Skin of body (tissue), 2 donors: ENCODE data around the gene AP2A1. TPM values are rescaled to one million over a fixed set of nuclear protein-coding genes. Genes with fewer than 3 reads are reported as not detected.
"Not testable (repeated sequence)": the region's sequence is repeated elsewhere in the genome, so short reads cannot be mapped to it uniquely, and the experiment has no call there.

Experiments
- DNase-seq: peaks from one replicate; lab custom pipeline; 2025; lab: John Stamatoyannopoulos, UW
- total RNA-seq: library from RNA; depleted of rRNA; stranded (reverse); fragments of >200 nt; gene quantifications from one replicate; pipeline ENCODE4 v1.2.3, GENCODE V29; 2014

The AP2A1 gene
- total RNA-seq = 31.4 TPM

DNA sequence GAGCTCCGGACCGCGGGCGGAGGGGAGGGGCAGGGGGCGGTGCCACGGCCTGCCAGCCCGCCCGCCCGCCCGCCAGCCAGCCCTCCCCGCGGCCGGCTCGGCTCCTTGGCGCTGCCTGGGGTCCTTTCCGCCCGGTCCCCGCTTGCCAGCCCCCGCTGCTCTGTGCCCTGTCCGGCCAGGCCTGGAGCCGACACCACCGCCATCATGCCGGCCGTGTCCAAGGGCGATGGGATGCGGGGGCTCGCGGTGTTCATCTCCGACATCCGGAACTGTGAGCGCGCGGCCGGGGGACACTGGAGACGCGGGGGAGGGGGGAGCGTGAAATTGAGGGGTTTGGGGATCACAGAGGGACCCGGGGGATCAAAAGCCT, at the start of gene AP2A1:
Gene AP2A1, plus strand, starts transcription at position 72 of the 370 bp plus-strand sequence. Its CDS starts 133 bp downstream, at position 205.
- DNase-seq = no peak

DNA sequence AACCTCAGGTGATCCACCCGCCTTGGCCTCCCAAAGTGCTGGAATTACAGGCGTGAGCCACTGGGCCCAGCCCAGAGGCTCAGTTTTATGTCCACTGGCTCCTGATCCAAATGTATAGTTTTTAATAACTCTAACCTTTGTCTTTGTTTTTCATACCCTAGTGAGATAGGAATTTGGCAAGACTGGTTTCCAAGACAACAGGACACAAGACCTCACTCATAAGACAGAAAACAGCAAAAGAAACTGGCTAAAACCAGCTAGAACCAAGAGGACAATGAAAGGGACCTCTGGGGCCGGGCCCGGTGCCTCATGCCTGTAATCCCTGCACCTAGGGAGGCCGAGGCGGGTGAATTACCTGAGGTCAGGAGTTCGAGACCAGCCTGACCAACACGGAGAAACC, 48.3 kb upstream of the AP2A1 start:
- DNase-seq = no peak

DNA sequence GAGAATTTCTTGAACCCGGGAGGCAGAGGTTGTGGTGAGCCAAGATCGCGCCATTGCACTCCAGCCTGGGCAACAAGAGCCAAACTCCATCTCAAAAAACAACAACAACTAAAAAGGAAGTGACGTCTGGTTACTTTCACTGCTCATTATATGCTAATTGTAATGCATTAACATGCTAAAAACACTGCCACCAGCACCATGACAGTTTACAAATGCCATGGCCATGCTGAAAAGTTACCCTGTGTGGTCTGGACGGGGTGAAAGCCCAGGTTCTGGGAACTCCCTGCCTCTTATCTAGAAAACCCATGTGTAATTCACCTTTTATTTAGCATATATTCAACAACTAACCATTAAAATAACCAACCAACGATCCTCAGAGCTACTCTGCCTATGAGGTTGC, 47.8 kb upstream of the AP2A1 start:
- no peak for DNase-seq

DNA sequence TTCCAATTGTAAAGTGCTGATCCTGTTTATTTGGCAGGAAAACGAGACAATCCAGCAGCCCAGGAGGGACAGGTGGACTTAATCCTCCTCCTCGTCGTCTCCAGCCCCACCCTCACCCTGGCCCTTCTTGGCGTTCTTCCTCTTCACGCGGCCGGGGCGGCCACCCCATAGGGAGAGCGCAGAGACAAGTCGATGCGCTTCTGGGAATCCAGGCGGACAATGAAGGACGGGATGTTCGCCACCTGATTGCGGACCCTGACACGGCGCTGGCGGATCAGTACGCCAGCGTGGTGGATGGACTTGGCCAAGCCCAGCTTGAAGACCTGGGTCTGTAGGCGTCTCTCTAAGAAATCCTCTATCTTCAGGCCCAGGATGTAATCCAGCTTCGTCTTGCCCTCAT, 47.4 kb upstream of the AP2A1 start:
- DNase-seq = not testable (repeated sequence)

DNA sequence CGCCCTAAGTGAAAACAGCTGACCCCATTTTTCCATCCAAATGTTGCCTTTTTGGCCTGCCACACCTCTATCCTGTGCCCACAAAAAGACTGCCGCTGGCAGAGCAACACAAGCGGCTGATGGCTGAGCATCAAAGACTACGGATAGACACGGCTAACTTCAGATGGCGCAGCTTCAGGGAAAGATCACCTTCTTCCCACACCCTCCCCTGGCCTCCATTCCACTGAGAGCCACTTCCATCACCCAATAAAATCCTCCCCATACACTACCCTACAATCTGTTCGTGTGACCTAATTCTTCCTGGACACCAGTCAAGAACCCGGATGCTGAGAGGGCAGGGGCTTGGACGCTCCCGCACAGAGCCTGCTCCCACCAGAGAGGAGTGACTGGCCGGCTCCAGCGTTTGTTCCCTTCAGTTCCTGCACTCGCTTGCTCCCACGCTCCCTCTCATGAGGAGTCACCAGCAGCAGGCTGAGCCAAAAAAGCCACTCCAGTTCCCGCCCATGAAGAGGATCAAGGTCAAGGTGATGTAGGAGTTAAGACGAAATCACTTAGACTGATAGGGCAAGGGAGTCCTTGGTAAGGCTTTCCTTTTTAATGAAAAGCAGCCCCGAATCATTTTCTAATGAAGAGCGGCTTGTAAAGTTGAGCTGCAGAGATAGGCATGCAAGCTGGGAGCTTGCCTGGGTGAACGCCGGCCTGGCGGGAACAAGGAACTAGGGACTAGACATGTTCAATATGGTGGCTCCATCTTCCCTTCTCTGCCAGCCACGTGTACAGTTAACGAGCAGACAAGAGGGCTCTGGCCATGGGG, 39.4 kb upstream of the AP2A1 start:
- peak; percentile 27 for DNase-seq

DNA sequence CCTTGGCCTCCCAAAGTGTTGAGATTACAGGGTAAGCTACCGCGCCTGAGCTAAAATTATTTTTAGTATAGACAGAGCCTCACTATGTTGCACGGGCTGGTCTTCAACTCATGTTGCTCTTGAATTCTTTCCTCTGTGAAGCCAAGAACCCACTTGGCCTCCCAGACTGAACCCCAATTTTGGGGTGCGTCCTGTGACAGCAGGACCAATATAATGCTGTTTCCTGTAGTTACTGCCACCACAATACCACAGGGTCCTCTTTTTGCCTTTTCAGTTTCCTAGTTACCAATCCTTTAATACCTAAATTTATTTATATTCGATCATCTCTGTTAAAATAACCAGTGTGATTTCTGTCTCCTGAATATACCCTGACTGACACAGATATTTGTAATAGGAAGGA, 36.6 kb upstream of the AP2A1 start:
- no peak for DNase-seq

DNA sequence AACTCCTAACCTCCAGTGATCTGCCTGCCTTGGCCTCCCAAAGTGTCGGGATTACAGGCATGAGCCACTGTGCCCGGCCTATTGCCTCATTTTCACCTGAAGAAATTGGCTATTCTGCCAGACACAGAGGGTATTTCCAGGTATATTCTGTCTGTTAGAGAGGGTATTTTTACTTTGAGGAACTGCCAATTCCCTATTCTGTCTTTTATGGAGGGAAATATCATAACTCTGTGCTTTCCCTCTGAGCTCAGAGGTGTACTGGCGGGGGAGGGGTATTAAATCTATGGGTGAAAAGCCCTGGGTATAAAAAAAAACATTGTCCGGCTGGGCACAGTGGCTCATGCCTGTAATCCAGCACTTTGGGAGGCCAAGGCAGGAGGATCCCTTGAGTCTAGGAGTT, 28.5 kb upstream of the AP2A1 start:
- no peak for DNase-seq

DNA sequence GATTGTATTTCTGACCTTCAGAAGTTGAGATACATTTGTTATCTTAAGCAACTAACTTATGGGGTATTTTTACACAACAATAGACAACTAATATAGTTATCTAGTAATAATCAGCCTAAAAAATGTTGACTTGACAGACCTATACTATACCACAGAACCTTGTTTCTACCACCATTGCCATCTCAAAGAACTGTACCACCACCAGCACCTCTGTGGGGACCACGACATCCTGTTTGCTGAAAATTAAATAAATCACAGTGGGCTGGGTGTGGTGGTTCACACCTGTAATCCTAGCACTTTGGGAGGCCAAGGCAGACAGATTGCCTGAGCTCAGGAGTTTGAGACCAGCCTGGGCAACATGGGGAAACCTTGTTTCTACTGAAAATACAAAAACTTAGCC, 27.7 kb upstream of the AP2A1 start:
- DNase-seq = no peak

DNA sequence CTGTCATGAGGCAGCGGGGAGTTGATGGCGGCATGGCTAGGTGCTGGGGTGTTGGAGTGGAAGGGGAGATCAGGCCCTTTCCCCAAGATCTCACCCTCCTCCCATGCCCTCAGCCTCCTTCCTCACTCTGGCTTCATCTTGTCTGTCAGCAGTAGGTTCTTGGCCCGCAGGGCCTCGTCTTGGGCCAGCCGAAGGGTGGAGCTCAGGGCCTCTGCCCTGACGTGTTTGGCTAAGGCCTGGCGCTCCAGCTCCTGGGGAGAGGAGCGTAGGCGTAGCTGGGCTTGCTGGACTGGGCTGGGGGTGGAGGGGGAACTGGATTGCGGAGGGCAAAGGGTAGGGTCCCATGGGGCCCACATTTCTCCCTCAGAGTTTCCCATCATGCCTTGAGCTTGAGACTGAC, 26.9 kb upstream of the AP2A1 start:
- no peak for DNase-seq

DNA sequence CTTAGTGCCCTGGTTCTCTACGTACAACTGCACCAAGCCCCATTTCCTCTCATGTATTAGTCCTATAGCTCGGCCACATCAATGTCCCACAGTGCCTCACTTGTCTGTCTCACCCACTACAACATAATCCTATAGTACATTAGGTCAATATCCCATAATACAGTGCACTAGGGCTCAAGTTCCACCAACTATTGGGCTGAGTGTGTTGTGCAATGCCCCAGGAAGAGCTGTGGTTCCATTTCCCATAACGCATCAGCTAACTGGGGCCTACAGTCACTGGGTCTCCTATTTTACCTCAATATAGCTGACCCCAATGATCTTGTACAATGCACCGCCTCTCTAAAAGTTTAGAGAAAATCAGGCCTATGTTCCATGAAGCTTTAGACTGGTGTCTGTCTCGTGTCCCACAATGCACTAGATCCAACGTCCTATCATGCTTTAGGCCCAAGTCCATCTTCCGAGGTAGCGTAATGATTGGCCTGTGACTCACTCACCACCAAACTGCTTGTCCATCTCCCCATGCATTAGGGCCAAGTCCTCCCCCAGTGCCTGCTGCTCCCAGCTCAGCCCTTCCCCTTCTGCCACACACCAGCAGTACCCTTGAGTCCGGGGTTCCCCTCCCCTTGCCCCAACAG, 25.5 kb upstream of the AP2A1 start:
- no peak for DNase-seq

DNA sequence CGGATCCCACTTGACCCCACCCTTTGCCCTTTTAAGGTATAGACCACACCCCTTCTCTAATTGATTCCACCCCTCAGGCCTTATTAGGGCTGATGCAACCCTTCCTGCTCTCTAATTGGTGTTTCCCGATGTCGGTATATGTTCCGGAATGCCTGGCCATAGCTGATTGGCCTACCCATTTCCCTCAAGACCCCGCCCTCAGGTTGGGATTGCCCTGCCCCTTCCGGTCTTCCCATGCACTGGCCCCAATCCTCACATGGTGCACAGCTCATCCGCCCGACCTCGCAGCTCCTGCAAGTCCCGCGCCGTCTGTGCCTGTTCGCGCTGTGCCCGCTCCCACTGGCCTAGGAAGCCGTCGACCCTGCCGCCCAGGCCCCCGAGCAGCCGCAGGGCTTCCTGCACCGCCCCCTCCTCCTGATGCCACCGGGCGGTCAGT, 21.8 kb upstream of the AP2A1 start:
- no peak for DNase-seq

DNA sequence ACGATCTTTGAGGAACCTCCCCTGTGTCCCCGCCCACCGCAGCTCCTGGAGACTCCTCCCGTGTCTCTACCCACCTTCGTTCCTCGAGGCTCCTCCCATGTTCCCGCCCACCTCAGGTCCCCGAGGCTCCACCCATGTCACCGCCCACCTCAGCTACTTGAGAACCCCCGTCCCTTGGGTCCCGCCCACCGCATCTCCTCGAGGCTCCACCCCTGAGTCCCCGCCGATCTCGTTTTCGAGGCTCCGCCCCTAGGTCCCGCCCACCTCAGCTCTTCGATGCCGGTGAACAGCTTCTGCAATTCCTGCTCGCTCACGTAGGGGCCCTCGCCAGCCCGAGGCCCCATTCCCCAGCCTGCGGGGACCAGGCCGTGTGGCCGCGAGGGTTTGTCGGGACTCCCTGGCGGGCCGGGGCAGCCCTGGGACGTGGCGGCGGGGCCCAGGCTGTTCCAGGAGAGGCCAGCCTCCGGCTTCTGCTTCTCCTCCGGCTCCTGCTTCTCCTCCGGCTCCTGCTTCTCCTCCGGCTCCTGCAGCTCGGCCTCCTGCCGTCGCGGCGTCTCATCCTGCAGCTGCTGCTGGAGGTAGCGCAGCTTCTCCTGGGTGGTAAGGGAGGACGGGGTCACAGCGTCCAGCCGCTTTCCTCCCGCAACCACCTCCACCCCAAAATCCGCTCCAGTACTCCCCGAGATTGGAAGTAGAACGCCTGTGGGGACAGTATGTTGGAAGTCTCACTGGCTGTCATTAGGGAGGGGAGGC, 20.4 kb upstream of the AP2A1 start:
- no peak for DNase-seq

DNA sequence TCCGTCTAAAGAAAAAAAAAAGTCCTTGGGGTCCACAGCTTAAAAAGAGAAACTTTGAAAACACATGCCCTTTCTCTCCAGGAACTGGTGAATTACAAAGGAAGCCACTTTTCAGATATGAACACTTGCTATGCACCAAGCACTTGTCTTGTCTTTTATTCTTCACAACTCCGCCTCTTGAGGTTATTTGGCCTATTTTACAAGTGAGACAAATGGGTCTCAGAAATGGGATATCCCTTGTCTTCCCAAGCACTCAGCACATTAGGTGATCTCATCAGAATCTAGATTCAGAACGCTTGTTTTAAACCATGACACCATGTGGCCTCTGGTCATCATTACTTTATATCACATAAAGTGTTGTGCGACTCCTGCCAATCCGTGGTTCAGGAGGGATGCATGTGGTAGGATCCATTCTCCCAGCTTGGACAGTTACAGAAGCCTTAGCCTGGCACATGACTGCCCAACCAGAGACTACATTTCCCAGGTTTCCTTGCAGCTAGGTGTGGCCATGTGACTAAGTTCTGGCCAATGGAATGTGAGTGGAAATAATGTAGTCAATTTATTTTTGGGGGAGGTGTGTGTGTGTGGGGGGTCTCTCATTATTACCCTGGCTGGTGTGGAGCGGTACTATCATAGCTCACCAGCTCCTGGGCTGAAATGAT, 17.6 kb upstream of the AP2A1 start:
- no peak for DNase-seq

DNA sequence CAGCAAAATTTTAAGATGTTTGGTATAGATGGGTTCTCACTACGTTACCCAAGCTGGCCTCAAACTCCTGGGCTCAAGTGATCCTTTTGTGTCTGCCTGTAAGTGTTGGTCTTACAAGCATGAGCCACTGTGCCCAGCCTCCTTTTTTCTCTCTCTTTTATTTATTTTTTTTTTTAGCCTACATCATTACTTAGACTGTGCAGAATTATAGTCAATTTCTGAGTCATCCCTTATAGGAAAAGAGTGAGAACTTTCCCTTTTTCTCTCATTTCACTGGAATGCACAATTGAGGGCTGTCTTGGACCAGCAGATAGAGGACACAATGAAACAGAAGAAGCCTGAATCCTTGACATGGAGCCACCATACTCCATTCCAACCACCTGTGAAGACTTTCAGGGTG, 17.0 kb upstream of the AP2A1 start:
- DNase-seq = no peak

DNA sequence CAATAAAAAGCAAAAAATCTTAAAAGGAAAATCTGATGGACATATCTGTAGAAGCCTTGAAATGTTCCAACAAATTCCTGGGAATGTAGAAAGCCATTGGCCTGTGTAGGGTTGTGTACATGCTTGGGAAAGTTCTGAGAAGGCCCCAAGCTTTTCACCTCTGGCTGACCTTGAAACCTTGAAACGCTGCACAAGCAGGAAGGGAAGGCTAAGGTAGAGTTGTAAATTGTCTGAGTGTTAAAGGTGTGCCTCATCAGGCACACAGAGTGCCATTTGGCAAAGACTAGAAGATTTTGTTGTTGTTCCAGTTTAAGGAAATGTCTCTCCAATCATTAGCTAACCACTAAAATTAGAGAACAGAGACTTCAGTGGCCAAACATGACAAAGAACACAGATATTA, 14.1 kb upstream of the AP2A1 start:
- no peak for DNase-seq

DNA sequence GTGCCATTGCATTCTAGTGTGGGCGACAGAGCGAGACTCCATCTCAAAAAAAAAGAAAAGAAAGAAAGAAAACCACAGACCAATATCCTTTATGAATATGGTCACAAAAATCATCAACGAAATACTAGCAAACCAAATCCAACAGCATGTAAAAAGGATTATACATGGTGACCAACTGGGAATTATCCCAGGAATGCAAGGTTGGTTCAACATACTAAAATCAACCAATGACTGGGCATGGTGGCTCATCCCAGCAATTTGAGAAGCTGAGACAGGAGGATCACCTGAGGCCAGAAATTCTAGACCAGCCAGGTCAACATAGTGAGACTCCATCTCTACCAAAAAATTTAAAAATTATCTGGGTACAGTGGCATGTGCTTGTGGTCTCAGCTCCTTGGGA, 10.8 kb upstream of the AP2A1 start:
- DNase-seq = no peak

DNA sequence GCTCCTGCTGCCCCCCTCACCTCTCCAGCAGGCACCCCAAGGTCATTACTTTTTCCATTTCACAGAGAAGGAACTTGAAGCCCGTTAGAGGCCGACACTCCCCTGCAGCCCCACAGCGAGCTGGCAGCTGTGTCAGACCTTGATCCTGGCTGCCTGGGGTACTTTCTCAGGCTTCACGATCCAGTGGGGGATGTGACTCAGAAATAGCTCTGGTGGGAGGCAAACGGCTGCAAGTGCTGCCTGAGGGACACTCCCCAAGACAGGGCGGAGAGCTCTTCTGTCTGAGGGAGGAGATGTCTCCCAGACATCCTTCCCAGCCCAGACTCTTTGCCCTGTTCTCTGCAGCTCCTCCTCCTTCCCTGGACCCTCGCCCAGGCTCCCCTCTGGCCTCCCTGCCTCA, 8.5 kb upstream of the AP2A1 start:
- DNase-seq = no peak

DNA sequence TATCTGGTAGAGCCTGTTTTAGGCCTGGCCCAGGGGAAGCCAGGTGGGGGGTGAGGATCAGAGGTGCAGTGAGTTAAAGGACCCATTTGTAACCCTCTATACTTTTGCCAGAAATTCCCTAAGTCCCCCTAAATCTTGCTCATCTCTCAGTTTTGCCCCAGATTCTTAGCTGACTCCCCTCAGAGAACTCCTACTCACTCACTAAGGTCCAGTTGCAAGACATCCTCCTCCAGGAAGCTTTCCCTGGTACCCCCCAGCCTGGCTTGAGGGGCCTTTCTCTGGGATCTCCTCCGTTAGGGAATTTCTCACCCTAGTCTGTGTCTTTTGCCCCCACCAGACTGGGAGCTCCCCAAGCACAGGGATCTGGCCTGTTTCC, 5.6 kb upstream of the AP2A1 start:
- DNase-seq = no peak

DNA sequence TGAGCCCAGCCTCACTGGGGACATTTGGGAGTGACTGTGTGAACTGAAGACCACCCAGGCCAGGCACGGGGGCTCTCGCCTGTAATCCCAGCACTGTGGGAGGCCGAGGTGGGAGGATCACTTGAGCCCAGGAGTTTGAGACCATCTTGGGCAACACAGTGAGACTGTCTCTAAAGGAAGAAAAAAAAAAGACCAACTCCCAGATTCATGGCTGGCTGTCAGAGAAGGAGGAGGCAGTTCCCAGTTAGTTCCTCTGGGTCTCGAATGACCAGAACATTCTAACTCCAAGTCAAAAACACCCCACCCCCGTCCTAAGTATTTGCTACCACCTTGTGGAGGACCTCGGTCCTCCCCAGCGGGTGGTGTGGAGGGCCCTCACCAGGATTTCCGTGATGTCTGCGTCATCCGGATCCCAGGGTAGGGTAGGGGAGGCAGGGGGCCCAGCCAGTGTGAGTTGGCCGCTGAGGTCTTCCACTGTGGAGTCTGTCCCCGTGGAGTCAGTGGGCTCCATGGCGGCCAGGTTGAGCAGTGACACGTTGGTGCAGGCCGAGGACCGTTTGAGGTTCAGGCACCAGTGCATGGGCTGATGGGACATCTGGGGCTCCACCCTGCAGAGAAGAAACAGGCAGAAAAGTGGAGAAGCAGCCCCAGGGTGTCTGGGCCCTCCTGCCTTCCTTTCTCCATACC, 5.0 kb upstream of the AP2A1 start:
- DNase-seq = no peak

DNA sequence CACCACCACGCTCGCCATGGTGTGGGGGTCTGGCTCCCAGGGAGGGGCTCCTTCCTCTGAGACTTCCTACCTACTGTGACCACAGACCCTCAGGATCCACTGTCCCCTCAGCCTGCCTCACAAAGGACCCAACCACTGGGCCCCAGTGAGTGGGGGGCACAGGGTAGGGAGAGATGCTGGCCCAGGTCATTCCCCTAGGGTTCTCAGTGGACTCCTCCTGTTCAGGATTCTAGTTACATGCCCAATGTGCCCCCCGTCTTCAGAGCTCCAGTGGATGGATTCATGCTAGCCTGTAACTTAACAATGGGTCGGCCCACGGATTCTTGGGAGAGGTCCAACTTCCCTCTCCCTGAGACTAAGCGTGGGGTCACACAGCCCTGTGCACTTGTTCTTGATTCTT, 3.6 kb upstream of the AP2A1 start, which contains the start of gene TSKS:
Gene TSKS, minus strand, starts transcription at position 77 of the 400 bp plus-strand sequence. Its CDS starts 59 bp downstream, at position 18.
- DNase-seq = no peak

DNA sequence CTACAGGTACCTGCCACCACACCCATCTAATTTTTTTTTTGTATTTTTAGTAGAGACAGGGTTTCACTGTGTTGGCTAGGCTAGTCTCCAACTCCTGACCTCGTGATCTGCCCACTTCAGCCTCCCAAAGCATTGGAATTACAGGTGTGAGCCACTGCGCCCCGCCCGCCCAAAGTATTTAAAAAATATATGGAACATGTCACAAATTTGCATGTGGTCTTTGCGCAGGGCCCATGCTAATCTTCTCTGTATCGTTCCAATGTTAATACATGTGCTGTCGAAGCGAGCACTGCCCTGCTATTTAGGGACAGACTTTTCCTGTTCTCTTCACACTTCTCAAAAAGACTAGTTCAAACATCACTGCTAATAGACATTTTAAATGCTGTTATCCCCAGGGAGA, 2.5 kb upstream of the AP2A1 start:
- no peak for DNase-seq
